OCI-LY7 (cell line): ENCODE data around the gene PRRX2. TPM values are rescaled to one million over a fixed set of nuclear protein-coding genes. Genes with fewer than 3 reads are reported as not detected.

Experiments
- BruUV-seq: library from RNA; stranded (reverse); fragments of 400-500 nt; replicated peaks from 2 replicates; lab custom pipeline; 2021; lab: Mats Ljungman, UMichigan
- CTCF ChIA-PET: fragments of 300-600 bp; sonication (Branson Sonifier 250); formaldehyde crosslinking; loops from one replicate; lab custom pipeline; 2022; ENCODE audit warnings: antibody characterized with exemption; ENCODE audit not compliant: unreplicated experiment; lab: Charles Lee
- POLR2A ChIA-PET: fragments of 300-600 bp; sonication (Branson Sonifier 250); formaldehyde crosslinking; loops from one replicate; lab custom pipeline; 2022; ENCODE audit warnings: antibody characterized with exemption; lab: Charles Lee
- DNase-seq: peaks from one replicate; pipeline ENCODE4 v3.0.0-alpha.2; 2015; ENCODE audit warnings: low spot score
- H2AFZ ChIP-seq: fragments of 200-600 bp; sonication (generic), shearing (Covaris generic); 2 replicates; pipeline ENCODE4 v1.6.1; 2014; ENCODE audit warnings: mild to moderate bottlenecking, antibody characterized with exemption, low read length, moderate library complexity
- H3K27ac ChIP-seq: fragments of 200-600 bp; sonication (generic); 2 replicates; pipeline ENCODE4 v1.5.1; 2014; ENCODE audit warnings: mixed run types, low read depth, mild to moderate bottlenecking, moderate library complexity, low read length, inconsistent platforms; ENCODE audit not compliant: poor library complexity, severe bottlenecking
- H3K36me3 ChIP-seq: fragments of 200-600 bp; sonication (generic); 2 replicates; pipeline ENCODE4 v1.6.1; 2014; ENCODE audit warnings: mild to moderate bottlenecking, antibody characterized with exemption, low read length, moderate library complexity, mixed read lengths; ENCODE audit not compliant: insufficient read depth
- H3K4me1 ChIP-seq: fragments of 200-600 bp; sonication (generic); 2 replicates; pipeline ENCODE4 v1.5.1; 2014; ENCODE audit warnings: mild to moderate bottlenecking, low read length; ENCODE audit not compliant: insufficient read depth, poor library complexity, severe bottlenecking
- H3K4me2 ChIP-seq: fragments of 200-600 bp; sonication (generic); 2 replicates; pipeline ENCODE4 v1.6.1; 2014; ENCODE audit warnings: mild to moderate bottlenecking, low read length
- H3K4me3 ChIP-seq: fragments of 200-600 bp; sonication (generic); 2 replicates; pipeline ENCODE4 v1.5.1; 2014; ENCODE audit warnings: mild to moderate bottlenecking, low read depth, low read length; ENCODE audit not compliant: poor library complexity, severe bottlenecking
- H3K79me2 ChIP-seq: fragments of 200-600 bp; sonication (generic); 2 replicates; pipeline ENCODE4 v1.6.1; 2016; ENCODE audit warnings: low read depth, mild to moderate bottlenecking, low read length, moderate library complexity, mixed read lengths; ENCODE audit not compliant: insufficient read depth
- H3K9me2 ChIP-seq: fragments of 200-600 bp; sonication (generic); 2 replicates; pipeline ENCODE4 v1.6.1; 2016; ENCODE audit warnings: mild to moderate bottlenecking, low read length, mixed read lengths; ENCODE audit not compliant: insufficient read depth
- H3K9me3 ChIP-seq: fragments of 200-600 bp; sonication (generic); 2 replicates; pipeline ENCODE4 v1.6.1; 2014; ENCODE audit warnings: mild to moderate bottlenecking, mixed run types, low read length, mixed read lengths
- H4K20me1 ChIP-seq: fragments of 200-600 bp; sonication (generic); 2 replicates; pipeline ENCODE4 v1.6.1; 2014; ENCODE audit warnings: mild to moderate bottlenecking, antibody characterized with exemption, low read length, moderate library complexity, mixed read lengths; ENCODE audit not compliant: insufficient read depth
- CTCF ChIP-seq: fragments of 200-600 bp; sonication (generic); conservative IDR thresholded peaks from 2 replicates; pipeline ENCODE4 v1.5.1; 2014; ENCODE audit warnings: mild to moderate bottlenecking, antibody characterized with exemption, low read length, moderate library complexity, mixed read lengths
- EZH2phosphoT487 ChIP-seq: fragments of 200-600 bp; sonication (generic); IDR thresholded peaks from 2 replicates; pipeline ENCODE4 v1.6.1; 2018; ENCODE audit warnings: low read depth, borderline replicate concordance, mild to moderate bottlenecking, mixed run types, antibody characterized with exemption, low read length, moderate library complexity, mixed read lengths
- intact Hi-C: fragments of 100-400 bp; cut with micrococcal nuclease; formaldehyde crosslinking; loops from one replicate; pipeline ENCODE4 v1.10.0; 2022; ENCODE audit not compliant: unreplicated experiment
- total RNA-seq, 2 experiments: library from RNA; depleted of rRNA in 1 of 2; stranded (reverse); fragments of >200 nt in 1 of 2; shearing (Covaris generic) in 1 of 2; gene quantifications; 2 replicates each; pipeline ENCODE4 v1.2.3, GENCODE V29; 2014 to 2022

The PRRX2 gene
- total RNA-seq, 2 experiments from 2014 or later, result not detected

- DNase-seq, result no peak
- no peaks in the 10 kb centered on the region for H3K9me2 ChIP-seq
- POLR2A ChIA-PET, result no interaction called here
- H3K4me2 ChIP-seq, result no peak overlapping the region
- H3K27ac ChIP-seq, result no peak overlapping the region
- intact Hi-C loops, result no loop called here
- no peak overlapping the region for H3K4me3 ChIP-seq
- no peak for TF ChIP-seq CTCF
- TF ChIP-seq EZH2phosphoT487, result no peak
- H3K4me1 ChIP-seq, result no peaks in the 10 kb centered on the region
- H3K36me3 ChIP-seq, result no peaks in the 10 kb centered on the region
- H4K20me1 ChIP-seq, result no peaks in the 10 kb centered on the region
- CTCF ChIA-PET, result no interaction called here
- no TSS peak for BruUV-seq
- H3K9me3 ChIP-seq, result no peaks in the 10 kb centered on the region
- no peak overlapping the region for H2AFZ ChIP-seq
- no peaks in the 10 kb centered on the region for H3K79me2 ChIP-seq
Observed at GRCh38 chr9:129687391-129687790, 21.9 kb downstream of the PRRX2 start.

GRCh38 chr9:129688285-129689043 lies 23.0 kb downstream of the PRRX2 start:
- DNase-seq, result no peak
- Histone ChIP-seq H3K9me3 (no peaks in the 10 kb centered on the region), H4K20me1 (no peaks in the 10 kb centered on the region), H3K9me2 (no peaks in the 10 kb centered on the region), H3K79me2 (no peaks in the 10 kb centered on the region), H3K36me3 (no peaks in the 10 kb centered on the region), H3K27ac (no peak overlapping the region), H3K4me1 (no peaks in the 10 kb centered on the region), H3K4me2 (no peak overlapping the region), H2AFZ (no peak overlapping the region), H3K4me3 (no peak overlapping the region)
- ChIA-PET CTCF (no interaction called here), POLR2A (no interaction called here)
- TF ChIP-seq EZH2phosphoT487 (no peak), CTCF (no peak)
- intact Hi-C loops, result no loop called here
- no TSS peak for BruUV-seq

- H3K4me1 ChIP-seq, result no peaks in the 10 kb centered on the region
- no peak overlapping the region for H3K4me2 ChIP-seq
- TF ChIP-seq CTCF, result no peak
- no peak for TF ChIP-seq EZH2phosphoT487
- no peaks in the 10 kb centered on the region for H3K9me3 ChIP-seq
- intact Hi-C loops, result no loop called here
- no peaks in the 10 kb centered on the region for H4K20me1 ChIP-seq
- no peaks in the 10 kb centered on the region for H3K9me2 ChIP-seq
- ChIA-PET POLR2A (no interaction called here), CTCF (no interaction called here)
- no TSS peak for BruUV-seq
- no peak overlapping the region for H3K4me3 ChIP-seq
- no peaks in the 10 kb centered on the region for H3K79me2 ChIP-seq
- DNase-seq, result no peak
- no peaks in the 10 kb centered on the region for H3K36me3 ChIP-seq
- no peak overlapping the region for H3K27ac ChIP-seq
- no peak overlapping the region for H2AFZ ChIP-seq
Observed at GRCh38 chr9:129692534-129692933, 27.1 kb downstream of the PRRX2 start.
